Effector memory CD8-positive, alpha-beta T cell (primary cell): ENCODE results near the gene CHRNA9.

Source experiments
- ATAC-seq: fragments of 150-1000 bp; cut with Tn5 transposase; replicated peaks from 2 replicates; pipeline ENCODE4 v1.10.0; 2021; ENCODE audit warnings: mild to moderate bottlenecking, moderate library complexity
- DNase-seq, 3 experiments: peaks; one replicate each; pipeline ENCODE4 v3.0.0; 2021
- H3K27ac Mint-ChIP-seq, 2 donors: one replicate each; pipeline ENCODE4 v1.8.0; 2022; ENCODE audit warnings: mild to moderate bottlenecking in 2 of 2, mixed read lengths in 2 of 2, moderate library complexity in 2 of 2
- H3K27me3 Mint-ChIP-seq, 2 donors: one replicate each; pipeline ENCODE4 v1.8.0; 2022; ENCODE audit warnings: mixed read lengths in 2 of 2
- H3K36me3 Mint-ChIP-seq: one replicate; pipeline ENCODE4 v1.8.0; 2022; ENCODE audit warnings: mild to moderate bottlenecking, moderate library complexity, mixed read lengths; ENCODE audit not compliant: insufficient read depth
- H3K4me1 Mint-ChIP-seq, 2 donors: one replicate each; pipeline ENCODE4 v1.8.0; 2022; ENCODE audit warnings: low read depth in 2 of 2, mixed read lengths in 2 of 2
- H3K4me3 Mint-ChIP-seq, 2 donors: one replicate each; pipeline ENCODE4 v1.8.0; 2022; ENCODE audit warnings: mild to moderate bottlenecking in 2 of 2, mixed read lengths in 2 of 2, moderate library complexity in 2 of 2
- H3K9me3 Mint-ChIP-seq, 2 donors: one replicate each; pipeline ENCODE4 v1.8.0; 2022; ENCODE audit warnings: mixed read lengths in 2 of 2

The CHRNA9 gene

DNA sequence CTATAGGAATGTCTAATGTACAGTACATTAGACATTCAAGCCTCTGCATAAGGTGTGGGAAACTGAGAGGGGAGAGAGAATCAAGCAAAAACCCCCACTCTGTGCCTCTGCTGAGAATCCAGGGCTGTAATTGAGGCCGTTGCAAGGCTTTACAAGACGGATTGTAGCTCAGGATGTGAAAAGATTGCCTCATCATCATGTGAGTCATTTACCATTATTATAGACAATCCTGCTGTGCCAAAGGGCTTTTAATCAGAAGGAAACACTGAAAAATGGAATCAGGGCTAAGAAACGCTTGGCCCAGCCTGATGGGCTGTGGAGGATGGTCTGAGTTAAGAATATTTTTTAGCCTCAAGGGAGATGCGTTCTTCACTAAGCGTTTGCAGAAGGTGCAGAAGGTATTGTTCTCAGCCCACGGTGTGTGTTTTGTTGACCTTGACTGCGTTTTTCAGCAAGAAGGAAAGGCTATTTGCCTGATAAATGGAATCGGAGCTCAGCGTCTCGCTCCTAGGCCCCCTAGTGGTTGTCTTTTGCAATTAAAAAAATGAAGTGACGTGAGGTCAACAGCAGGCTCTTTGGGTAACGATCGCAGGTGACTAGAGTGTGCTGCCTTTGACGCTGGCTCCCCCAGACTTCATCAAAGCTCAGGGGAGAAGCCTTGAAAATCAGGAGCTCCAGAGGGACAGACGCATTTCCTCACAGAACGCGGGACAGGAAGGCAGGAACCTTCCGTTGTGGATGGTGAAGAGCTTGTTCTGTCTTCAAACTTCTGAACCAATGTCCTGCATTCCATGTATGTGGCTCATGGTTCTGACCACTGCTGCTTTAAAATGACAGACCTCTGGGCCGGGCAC lies 18.1 kb upstream of the CHRNA9 start:
- H3K4me1 Mint-ChIP-seq: peaks cover 9 to 10% of the 10 kb centered on the region in 2 donors
- DNase-seq: peak; percentile 62 to 68 (median 63)

GRCh38 chr4:40317916-40318658 lies 17.0 kb upstream of the CHRNA9 start:
- Mint-ChIP-seq H3K4me1 (peaks cover 9 to 10% of the 10 kb centered on the region in 2 donors), H3K27me3 (no peaks in the 10 kb centered on the region), H3K27ac (no peak overlapping the region), H3K36me3 (peaks cover 2% of the 10 kb centered on the region), H3K9me3 (no peaks in the 10 kb centered on the region), H3K4me3 (no peak overlapping the region)
- ATAC-seq: no peak
- DNase-seq: no peak

More for the DNA sequence above, 18.1 kb upstream of the CHRNA9 start:
- ATAC-seq: peak; percentile 78
- H3K36me3 Mint-ChIP-seq: peaks cover 2% of the 10 kb centered on the region
- H3K27ac Mint-ChIP-seq: peak overlapping the region; percentile 89 to 98
- H3K4me3 Mint-ChIP-seq: peak overlapping the region; percentile 64 to 74
- H3K27me3 Mint-ChIP-seq: no peaks in the 10 kb centered on the region
- H3K9me3 Mint-ChIP-seq: no peaks in the 10 kb centered on the region

GRCh38 chr4:40321574-40322275 lies 13.4 kb upstream of the CHRNA9 start:
- DNase-seq (no peak), ATAC-seq (no peak)
- Mint-ChIP-seq H3K27me3 (peaks cover 0 to 1% of the 10 kb centered on the region in 2 donors), H3K27ac (no peak overlapping the region), H3K36me3 (peaks cover under 1% of the 10 kb centered on the region), H3K9me3 (no peaks in the 10 kb centered on the region), H3K4me1 (peaks cover 7 to 12% of the 10 kb centered on the region in 2 donors), H3K4me3 (no peak overlapping the region)

DNA sequence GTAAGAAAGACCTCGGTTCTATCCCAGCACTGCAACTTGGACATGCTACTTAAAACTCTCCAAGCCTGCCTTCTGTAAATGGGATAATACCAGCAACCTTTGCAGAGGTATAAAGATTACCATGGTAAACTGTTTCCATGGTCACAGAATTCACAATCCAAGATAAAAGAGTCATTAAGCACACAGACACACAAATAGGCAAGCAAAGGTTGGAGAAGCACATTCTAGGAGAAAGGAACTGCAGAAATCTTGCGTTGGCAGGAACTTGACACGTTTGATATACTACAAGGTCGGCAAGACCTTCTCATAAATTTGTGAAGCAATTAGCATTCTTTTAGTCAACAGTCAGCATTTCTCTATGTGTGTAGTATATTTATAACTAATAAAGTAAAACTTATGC lies 12.3 kb upstream of the CHRNA9 start:
- H3K27ac Mint-ChIP-seq: no peak overlapping the region
- ATAC-seq (no peak), DNase-seq (no peak)
- no peaks in the 10 kb centered on the region for H3K9me3 Mint-ChIP-seq
- no peaks in the 10 kb centered on the region for H3K36me3 Mint-ChIP-seq
- H3K4me3 Mint-ChIP-seq: no peak overlapping the region
- H3K27me3 Mint-ChIP-seq: peaks cover 0 to 12% of the 10 kb centered on the region in 2 donors
- H3K4me1 Mint-ChIP-seq: peaks cover under 1 to 6% of the 10 kb centered on the region in 2 donors

GRCh38 chr4:40323866-40324265 lies 11.3 kb upstream of the CHRNA9 start:
- H3K27ac Mint-ChIP-seq: no peak overlapping the region
- no peak for DNase-seq
- ATAC-seq: no peak
- no peaks in the 10 kb centered on the region for H3K9me3 Mint-ChIP-seq
- H3K27me3 Mint-ChIP-seq: peaks cover 0 to 23% of the 10 kb centered on the region in 2 donors
- H3K4me1 Mint-ChIP-seq: peaks cover 0 to 6% of the 10 kb centered on the region in 2 donors
- H3K4me3 Mint-ChIP-seq: no peak overlapping the region
- H3K36me3 Mint-ChIP-seq: no peaks in the 10 kb centered on the region

DNA sequence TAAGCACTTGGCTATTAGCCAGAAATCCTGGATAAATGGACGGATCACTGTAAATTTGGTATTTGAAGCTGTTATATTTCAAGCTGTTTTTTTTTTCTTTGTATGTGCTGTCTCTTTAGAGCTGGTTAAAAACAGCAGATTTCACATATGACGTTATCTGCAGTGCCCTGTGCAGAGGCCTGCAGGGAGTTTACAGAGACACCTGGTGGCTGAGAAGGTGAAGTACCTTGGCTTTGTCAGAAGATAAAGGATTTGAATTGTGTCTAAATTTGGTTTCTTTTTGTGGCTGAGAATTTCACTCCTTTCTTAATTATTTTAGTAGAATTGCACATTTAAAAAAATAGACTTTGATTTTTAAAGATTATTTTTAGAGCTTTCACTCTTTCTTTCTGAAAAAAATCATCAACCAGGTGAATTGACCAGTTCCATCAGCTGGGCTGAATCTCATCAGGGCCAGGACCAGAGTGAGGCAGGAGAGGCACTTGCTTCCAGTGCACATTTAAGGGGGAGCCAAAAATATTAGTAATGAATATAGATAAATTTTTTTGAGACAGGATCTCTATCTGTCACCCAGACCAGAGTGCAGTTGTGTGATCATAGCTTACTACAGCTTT lies 9.6 kb upstream of the CHRNA9 start:
- peak; percentile 100 for ATAC-seq
- H3K36me3 Mint-ChIP-seq: no peaks in the 10 kb centered on the region

DNA sequence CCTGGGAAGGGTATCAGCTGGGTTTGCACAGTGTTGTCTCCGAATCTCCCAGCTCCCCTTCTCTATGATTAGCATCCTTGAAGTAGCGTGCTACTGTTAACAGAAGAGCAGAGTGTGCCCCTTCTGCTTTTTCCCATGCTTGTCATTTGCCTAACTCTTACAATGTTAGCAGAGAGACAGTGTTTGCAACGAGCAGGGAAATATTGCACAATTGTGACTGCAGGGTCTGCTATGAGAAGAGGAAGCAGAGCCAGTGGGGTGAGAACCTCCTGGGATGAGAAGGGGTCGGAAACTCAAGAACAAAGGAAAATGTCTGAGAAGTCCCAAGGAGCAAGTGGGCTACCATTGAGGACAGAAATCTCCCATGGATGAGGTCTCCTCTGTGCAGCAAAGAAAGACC lies 7.8 kb upstream of the CHRNA9 start:
- H3K4me3 Mint-ChIP-seq: no peak overlapping the region
- H3K27ac Mint-ChIP-seq: no peak overlapping the region
- peaks cover 6 to 55% of the 10 kb centered on the region in 2 donors for H3K27me3 Mint-ChIP-seq
- H3K9me3 Mint-ChIP-seq: no peaks in the 10 kb centered on the region
- ATAC-seq (no peak), DNase-seq (no peak)
- H3K4me1 Mint-ChIP-seq: peaks cover 0 to 6% of the 10 kb centered on the region in 2 donors
- no peaks in the 10 kb centered on the region for H3K36me3 Mint-ChIP-seq

More for the DNA sequence above, 9.6 kb upstream of the CHRNA9 start:
- Mint-ChIP-seq H3K27ac (peak overlapping the region in 1 of 2 donors; percentile 13), H3K27me3 (peaks cover 0 to 39% of the 10 kb centered on the region in 2 donors), H3K4me3 (no peak overlapping the region), H3K4me1 (peaks cover 0 to 6% of the 10 kb centered on the region in 2 donors), H3K9me3 (no peaks in the 10 kb centered on the region)
- DNase-seq: peak; percentile 54 to 58 (median 55)

GRCh38 chr4:40328383-40328782 lies 6.8 kb upstream of the CHRNA9 start:
- peaks cover 8 to 60% of the 10 kb centered on the region in 2 donors for H3K27me3 Mint-ChIP-seq
- no peaks in the 10 kb centered on the region for H3K9me3 Mint-ChIP-seq
- no peak for ATAC-seq
- H3K4me3 Mint-ChIP-seq: no peak overlapping the region
- no peak overlapping the region for H3K27ac Mint-ChIP-seq
- peaks cover 0 to 6% of the 10 kb centered on the region in 2 donors for H3K4me1 Mint-ChIP-seq
- H3K36me3 Mint-ChIP-seq: no peaks in the 10 kb centered on the region
- DNase-seq: no peak

GRCh38 chr4:40329805-40330204 lies 5.3 kb upstream of the CHRNA9 start:
- Mint-ChIP-seq H3K4me3 (no peak overlapping the region), H3K27ac (no peak overlapping the region), H3K36me3 (no peaks in the 10 kb centered on the region), H3K4me1 (peaks cover 0 to 6% of the 10 kb centered on the region in 2 donors), H3K9me3 (no peaks in the 10 kb centered on the region), H3K27me3 (peaks cover 17 to 66% of the 10 kb centered on the region in 2 donors)
- DNase-seq (no peak), ATAC-seq (no peak)

GRCh38 chr4:40330536-40330935 lies 4.6 kb upstream of the CHRNA9 start:
- peaks cover 0 to 1% of the 10 kb centered on the region in 2 donors for H3K4me1 Mint-ChIP-seq
- no peaks in the 10 kb centered on the region for H3K36me3 Mint-ChIP-seq
- ATAC-seq (no peak), DNase-seq (no peak)
- peaks cover 25 to 73% of the 10 kb centered on the region in 2 donors for H3K27me3 Mint-ChIP-seq
- H3K4me3 Mint-ChIP-seq: no peak overlapping the region
- H3K9me3 Mint-ChIP-seq: no peaks in the 10 kb centered on the region
- no peak overlapping the region for H3K27ac Mint-ChIP-seq

GRCh38 chr4:40331101-40331745 lies 3.9 kb upstream of the CHRNA9 start:
- ATAC-seq (no peak), DNase-seq (no peak)
- Mint-ChIP-seq H3K27ac (no peak overlapping the region), H3K9me3 (no peaks in the 10 kb centered on the region), H3K4me1 (no peaks in the 10 kb centered on the region), H3K4me3 (no peak overlapping the region), H3K36me3 (no peaks in the 10 kb centered on the region), H3K27me3 (peaks cover 31 to 76% of the 10 kb centered on the region in 2 donors)

DNA sequence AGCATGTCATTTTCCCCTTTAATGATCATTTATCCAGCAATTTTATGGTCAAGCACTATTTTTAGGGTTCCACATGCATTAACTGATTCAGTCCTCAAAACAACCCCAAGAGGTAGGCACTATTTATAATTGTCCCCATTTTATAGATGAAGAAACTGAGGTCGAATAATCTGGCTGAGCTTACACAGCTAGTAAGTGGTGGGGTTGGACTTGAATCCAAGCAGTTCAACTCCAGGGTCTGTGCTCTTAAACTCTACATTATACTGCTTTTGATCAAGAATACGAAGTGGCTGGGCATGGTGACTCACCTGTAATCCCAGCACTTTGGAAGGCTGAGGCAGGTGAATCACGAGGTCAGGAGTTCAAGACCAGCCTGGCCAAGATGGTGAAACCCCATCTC lies 3.2 kb upstream of the CHRNA9 start:
- no peaks in the 10 kb centered on the region for H3K4me1 Mint-ChIP-seq
- no peaks in the 10 kb centered on the region for H3K9me3 Mint-ChIP-seq
- H3K36me3 Mint-ChIP-seq: no peaks in the 10 kb centered on the region
- no peak overlapping the region for H3K4me3 Mint-ChIP-seq
- H3K27me3 Mint-ChIP-seq: peaks cover 31 to 72% of the 10 kb centered on the region in 2 donors
- no peak for DNase-seq
- H3K27ac Mint-ChIP-seq: no peak overlapping the region
- ATAC-seq: no peak
